ENCODE results near the gene FAM107B.

Gene FAM107B

DNA sequence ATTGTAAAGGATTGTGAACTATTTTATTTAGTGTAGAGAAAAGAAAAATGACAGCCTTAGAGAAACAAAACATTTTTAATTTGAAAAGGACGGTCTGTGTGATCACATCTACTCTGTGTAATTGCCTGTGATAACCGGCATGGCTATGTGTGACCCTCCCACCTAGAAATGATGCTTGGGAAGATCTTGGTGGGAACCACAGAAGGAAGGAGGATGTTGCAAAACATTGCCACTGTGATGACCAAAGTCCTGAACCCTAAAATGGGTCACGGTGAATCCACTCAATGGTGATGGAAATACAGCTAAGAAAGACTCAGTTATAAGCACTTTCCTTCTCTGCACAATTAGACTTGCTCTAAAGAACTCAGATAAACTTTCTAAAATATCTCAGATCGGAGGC lies 222.7 kb downstream of the FAM107B start:
- Histone ChIP-seq H3K9me3 (ENCODE audit: control insufficient read depth, insufficient read depth, low read length) (no peaks in the 10 kb centered on the region), H3K4me1 (ENCODE audit: control insufficient read depth, insufficient read depth, low read length) (peaks cover 38% of the 10 kb centered on the region), H3K27me3 (ENCODE audit: control insufficient read depth, insufficient read depth, low read length) (no peaks in the 10 kb centered on the region), H3K27ac (ENCODE audit: low read depth, low read length) (no peak overlapping the region), H3K36me3 (ENCODE audit: control insufficient read depth, insufficient read depth, low read length) (no peaks in the 10 kb centered on the region), H3K9ac (ENCODE audit: low read depth, low read length) (no peak overlapping the region), H3K4me3 (ENCODE audit: low read depth, low read length) (no peak overlapping the region)

GRCh38 chr10:14550471-14550981 lies 224.2 kb downstream of the FAM107B start:
- no peaks in the 10 kb centered on the region for H3K9me3 ChIP-seq (ENCODE audit: control insufficient read depth, insufficient read depth, low read length)
- H3K27me3 ChIP-seq (ENCODE audit: control insufficient read depth, insufficient read depth, low read length), result no peaks in the 10 kb centered on the region
- no peaks in the 10 kb centered on the region for H3K36me3 ChIP-seq (ENCODE audit: control insufficient read depth, insufficient read depth, low read length)
- no peak overlapping the region for H3K27ac ChIP-seq (ENCODE audit: low read depth, low read length)
- peaks cover 28% of the 10 kb centered on the region for H3K4me1 ChIP-seq (ENCODE audit: control insufficient read depth, insufficient read depth, low read length)
- H3K9ac ChIP-seq (ENCODE audit: low read depth, low read length), result no peak overlapping the region
- H3K4me3 ChIP-seq (ENCODE audit: low read depth, low read length), result no peak overlapping the region

DNA sequence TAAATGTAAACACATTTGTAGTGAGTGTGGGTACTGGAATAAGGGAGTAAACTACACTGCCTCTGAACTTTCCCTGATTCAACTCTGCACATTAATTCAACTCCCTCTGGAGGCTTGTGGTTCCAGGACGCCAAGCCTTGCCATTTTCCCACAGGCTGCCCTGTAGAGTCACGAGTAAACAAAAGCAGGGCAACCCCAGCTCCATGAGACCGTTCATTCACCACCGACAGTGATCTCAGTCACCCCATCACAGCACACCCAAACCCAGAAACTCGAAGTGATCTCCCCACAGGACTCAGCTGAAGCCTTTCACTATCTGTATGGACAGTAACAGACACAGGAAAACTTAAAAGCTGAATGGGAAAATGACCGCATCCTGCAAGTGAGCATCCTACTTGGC lies 225.2 kb downstream of the FAM107B start:
- H3K9ac ChIP-seq (ENCODE audit: low read depth, low read length), result no peak overlapping the region
- no peaks in the 10 kb centered on the region for H3K27me3 ChIP-seq (ENCODE audit: control insufficient read depth, insufficient read depth, low read length)
- H3K9me3 ChIP-seq (ENCODE audit: control insufficient read depth, insufficient read depth, low read length), result no peaks in the 10 kb centered on the region
- H3K4me3 ChIP-seq (ENCODE audit: low read depth, low read length), result no peak overlapping the region
- H3K4me1 ChIP-seq (ENCODE audit: control insufficient read depth, insufficient read depth, low read length), result peaks cover 19% of the 10 kb centered on the region
- no peaks in the 10 kb centered on the region for H3K36me3 ChIP-seq (ENCODE audit: control insufficient read depth, insufficient read depth, low read length)
- no peak overlapping the region for H3K27ac ChIP-seq (ENCODE audit: low read depth, low read length)

DNA sequence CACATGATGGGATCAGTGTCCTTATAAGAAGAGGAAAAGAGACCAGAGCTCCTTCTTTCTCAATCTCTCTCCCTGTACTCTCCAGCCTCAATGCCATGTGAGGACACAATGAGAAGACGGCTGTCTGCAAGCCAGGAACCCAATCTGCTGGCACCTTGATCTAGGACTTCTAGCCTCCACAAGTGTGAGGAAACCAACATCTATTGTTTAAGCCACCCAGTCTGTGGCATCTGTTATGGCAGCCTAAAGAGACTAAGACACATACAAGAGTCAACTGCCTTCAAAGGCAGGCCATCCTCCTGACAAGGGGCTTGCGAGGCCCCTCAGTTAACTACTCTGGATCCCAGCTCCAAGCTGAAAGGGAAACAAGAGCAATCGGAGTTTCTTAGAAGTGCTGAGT lies 225.7 kb downstream of the FAM107B start:
- Histone ChIP-seq H3K4me3 (ENCODE audit: low read depth, low read length) (no peak overlapping the region), H3K9me3 (ENCODE audit: control insufficient read depth, insufficient read depth, low read length) (no peaks in the 10 kb centered on the region), H3K27ac (ENCODE audit: low read depth, low read length) (no peak overlapping the region), H3K9ac (ENCODE audit: low read depth, low read length) (no peak overlapping the region), H3K27me3 (ENCODE audit: control insufficient read depth, insufficient read depth, low read length) (no peaks in the 10 kb centered on the region), H3K4me1 (ENCODE audit: control insufficient read depth, insufficient read depth, low read length) (peaks cover 14% of the 10 kb centered on the region), H3K36me3 (ENCODE audit: control insufficient read depth, insufficient read depth, low read length) (no peaks in the 10 kb centered on the region)

DNA sequence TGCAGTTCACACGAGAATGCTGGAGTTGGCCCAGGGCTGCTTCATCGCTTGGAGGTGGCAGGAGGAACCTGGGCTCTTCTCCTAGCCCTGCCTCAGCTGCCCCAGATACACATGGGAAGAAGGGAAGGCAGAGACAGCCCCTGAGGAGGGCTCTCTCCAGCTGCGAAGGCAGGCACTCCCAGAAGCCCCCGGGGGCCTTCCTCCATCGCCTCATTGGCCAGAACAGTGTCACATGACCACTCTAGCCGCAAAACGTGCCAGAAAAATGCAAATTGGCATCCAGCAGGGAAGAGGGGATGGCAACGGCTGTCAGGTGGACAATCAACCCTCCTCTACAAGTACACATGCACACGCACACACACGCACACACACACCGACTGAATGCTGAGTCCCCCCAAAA lies 226.2 kb downstream of the FAM107B start:
- Histone ChIP-seq H3K9me3 (ENCODE audit: control insufficient read depth, insufficient read depth, low read length) (no peaks in the 10 kb centered on the region), H3K9ac (ENCODE audit: low read depth, low read length) (no peak overlapping the region), H3K36me3 (ENCODE audit: control insufficient read depth, insufficient read depth, low read length) (no peaks in the 10 kb centered on the region), H3K27ac (ENCODE audit: low read depth, low read length) (no peak overlapping the region), H3K27me3 (ENCODE audit: control insufficient read depth, insufficient read depth, low read length) (no peaks in the 10 kb centered on the region), H3K4me3 (ENCODE audit: low read depth, low read length) (no peak overlapping the region), H3K4me1 (ENCODE audit: control insufficient read depth, insufficient read depth, low read length) (peaks cover 9% of the 10 kb centered on the region)

- H3K9me3 ChIP-seq (ENCODE audit: control insufficient read depth, insufficient read depth, low read length), result no peaks in the 10 kb centered on the region
- H3K36me3 ChIP-seq (ENCODE audit: control insufficient read depth, insufficient read depth, low read length), result no peaks in the 10 kb centered on the region
- no peak overlapping the region for H3K27ac ChIP-seq (ENCODE audit: low read depth, low read length)
- H3K27me3 ChIP-seq (ENCODE audit: control insufficient read depth, insufficient read depth, low read length), result no peaks in the 10 kb centered on the region
- H3K9ac ChIP-seq (ENCODE audit: low read depth, low read length), result no peak overlapping the region
- H3K4me1 ChIP-seq (ENCODE audit: control insufficient read depth, insufficient read depth, low read length), result peaks cover 9% of the 10 kb centered on the region
- H3K4me3 ChIP-seq (ENCODE audit: low read depth, low read length), result no peak overlapping the region
Observed at GRCh38 chr10:14547816-14548215, 226.9 kb downstream of the FAM107B start.

- peaks cover 9% of the 10 kb centered on the region for H3K4me1 ChIP-seq (ENCODE audit: control insufficient read depth, insufficient read depth, low read length)
- no peaks in the 10 kb centered on the region for H3K36me3 ChIP-seq (ENCODE audit: control insufficient read depth, insufficient read depth, low read length)
- H3K4me3 ChIP-seq (ENCODE audit: low read depth, low read length), result no peak overlapping the region
- H3K9me3 ChIP-seq (ENCODE audit: control insufficient read depth, insufficient read depth, low read length), result no peaks in the 10 kb centered on the region
- H3K9ac ChIP-seq (ENCODE audit: low read depth, low read length), result no peak overlapping the region
- no peaks in the 10 kb centered on the region for H3K27me3 ChIP-seq (ENCODE audit: control insufficient read depth, insufficient read depth, low read length)
- no peak overlapping the region for H3K27ac ChIP-seq (ENCODE audit: low read depth, low read length)
Observed at GRCh38 chr10:14545827-14546226, 228.9 kb downstream of the FAM107B start.

GRCh38 chr10:14543904-14544210 lies 230.8 kb downstream of the FAM107B start:
- Histone ChIP-seq H3K27me3 (ENCODE audit: control insufficient read depth, insufficient read depth, low read length) (no peaks in the 10 kb centered on the region), H3K4me1 (ENCODE audit: control insufficient read depth, insufficient read depth, low read length) (peaks cover 9% of the 10 kb centered on the region), H3K9ac (ENCODE audit: low read depth, low read length) (no peak overlapping the region), H3K9me3 (ENCODE audit: control insufficient read depth, insufficient read depth, low read length) (no peaks in the 10 kb centered on the region), H3K4me3 (ENCODE audit: low read depth, low read length) (no peak overlapping the region), H3K36me3 (ENCODE audit: control insufficient read depth, insufficient read depth, low read length) (no peaks in the 10 kb centered on the region), H3K27ac (ENCODE audit: low read depth, low read length) (no peak overlapping the region)

DNA sequence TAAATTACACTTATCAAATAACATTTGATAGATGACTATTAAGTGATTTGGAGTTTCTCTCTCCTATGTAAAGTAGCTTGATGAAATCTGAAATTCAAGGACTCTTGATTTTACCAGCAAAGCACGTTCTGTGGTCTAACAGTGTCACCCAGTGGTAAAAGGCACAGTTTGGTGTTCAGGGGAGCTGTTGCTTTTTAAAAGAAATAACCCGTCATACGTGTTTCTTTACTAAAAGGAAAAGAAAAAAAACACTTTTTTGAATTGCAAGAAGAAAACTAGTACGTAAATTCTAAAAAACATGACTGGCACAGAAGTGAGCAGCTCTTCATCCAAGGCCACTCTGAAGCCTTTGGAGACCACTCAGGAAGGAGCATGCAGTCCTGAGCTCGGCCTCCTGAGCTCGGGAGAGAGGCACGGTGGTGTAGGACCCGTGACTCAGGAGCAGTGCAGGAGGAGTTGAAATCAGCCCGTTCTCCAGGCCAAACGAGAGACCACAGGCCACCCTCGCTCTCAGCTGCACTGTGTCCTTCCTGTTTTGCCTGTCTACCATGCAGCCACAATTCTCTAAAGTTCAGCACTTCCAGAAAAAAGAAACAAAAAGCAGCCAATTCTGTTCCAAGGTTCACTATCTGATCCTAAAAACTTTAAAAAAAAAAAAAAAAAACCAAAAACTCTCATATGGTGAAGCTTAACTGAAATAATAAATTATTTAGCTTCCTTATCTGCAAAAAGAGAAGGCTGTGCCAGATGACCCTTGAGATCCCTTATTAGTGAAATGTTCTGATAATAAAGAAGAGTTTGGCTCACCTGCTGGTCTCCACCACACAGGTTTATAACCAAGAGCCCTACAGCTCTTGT lies 231.4 kb downstream of the FAM107B start:
- H3K9ac ChIP-seq (ENCODE audit: low read depth, low read length), result no peak overlapping the region
- no peaks in the 10 kb centered on the region for H3K27me3 ChIP-seq (ENCODE audit: control insufficient read depth, insufficient read depth, low read length)
- H3K36me3 ChIP-seq (ENCODE audit: control insufficient read depth, insufficient read depth, low read length), result no peaks in the 10 kb centered on the region
- no peak overlapping the region for H3K4me3 ChIP-seq (ENCODE audit: low read depth, low read length)
- H3K9me3 ChIP-seq (ENCODE audit: control insufficient read depth, insufficient read depth, low read length), result no peaks in the 10 kb centered on the region
- H3K27ac ChIP-seq (ENCODE audit: low read depth, low read length), result no peak overlapping the region
- peaks cover 8% of the 10 kb centered on the region for H3K4me1 ChIP-seq (ENCODE audit: control insufficient read depth, insufficient read depth, low read length)

DNA sequence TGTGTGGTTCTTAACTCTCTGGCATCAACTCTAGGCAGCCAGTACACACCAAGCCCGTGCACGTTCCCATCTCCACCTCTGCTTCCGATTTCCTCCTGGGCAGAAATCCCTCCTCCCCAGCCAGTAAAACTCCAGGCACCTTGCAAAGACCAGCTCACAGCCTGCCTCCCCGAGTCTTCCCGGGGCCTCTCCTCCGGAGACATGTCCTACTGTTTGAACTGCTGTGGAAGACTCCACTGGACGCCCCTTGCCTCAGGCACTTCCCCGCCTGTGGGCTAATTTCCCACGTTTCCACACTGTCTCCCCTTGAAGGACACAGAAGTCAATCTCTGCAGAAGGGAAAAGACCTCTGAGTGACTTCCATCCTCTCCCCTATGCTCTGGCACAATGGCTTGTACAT lies 233.3 kb downstream of the FAM107B start:
- H3K9me3 ChIP-seq (ENCODE audit: control insufficient read depth, insufficient read depth, low read length), result no peaks in the 10 kb centered on the region
- no peak overlapping the region for H3K27ac ChIP-seq (ENCODE audit: low read depth, low read length)
- H3K4me3 ChIP-seq (ENCODE audit: low read depth, low read length), result no peak overlapping the region
- H3K27me3 ChIP-seq (ENCODE audit: control insufficient read depth, insufficient read depth, low read length), result no peaks in the 10 kb centered on the region
- H3K4me1 ChIP-seq (ENCODE audit: control insufficient read depth, insufficient read depth, low read length), result no peaks in the 10 kb centered on the region
- H3K36me3 ChIP-seq (ENCODE audit: control insufficient read depth, insufficient read depth, low read length), result no peaks in the 10 kb centered on the region
- H3K9ac ChIP-seq (ENCODE audit: low read depth, low read length), result no peak overlapping the region

GRCh38 chr10:14540611-14541010 lies 234.1 kb downstream of the FAM107B start:
- no peaks in the 10 kb centered on the region for H3K27me3 ChIP-seq (ENCODE audit: control insufficient read depth, insufficient read depth, low read length)
- no peaks in the 10 kb centered on the region for H3K9me3 ChIP-seq (ENCODE audit: control insufficient read depth, insufficient read depth, low read length)
- no peaks in the 10 kb centered on the region for H3K4me1 ChIP-seq (ENCODE audit: control insufficient read depth, insufficient read depth, low read length)
- no peak overlapping the region for H3K27ac ChIP-seq (ENCODE audit: low read depth, low read length)
- no peak overlapping the region for H3K4me3 ChIP-seq (ENCODE audit: low read depth, low read length)
- no peaks in the 10 kb centered on the region for H3K36me3 ChIP-seq (ENCODE audit: control insufficient read depth, insufficient read depth, low read length)
- no peak overlapping the region for H3K9ac ChIP-seq (ENCODE audit: low read depth, low read length)
